K562 (cell line): ENCODE measurements around the gene LIN28B. TPM values are rescaled to one million over a fixed set of nuclear protein-coding genes. Genes with fewer than 3 reads are reported as not detected.

Source experiments
- ATAC-seq: fragments of 200-7000 bp; cut with Tn5 transposase; 3 replicates; pipeline ENCODE4 v1.9.1; 2020; ENCODE audit warnings: moderate library complexity
- BruUV-seq: library from RNA; stranded (reverse); fragments of 400-500 nt; replicated peaks from 2 replicates; lab custom pipeline; 2021; lab: Mats Ljungman, UMichigan
- CTCF ChIA-PET: fragments of 300-600 bp; formaldehyde crosslinking; extraction: SDS; loops from one replicate; lab custom pipeline; 2021; ENCODE audit warnings: low intra/inter-chr PET ratio; lab: Yijun Ruan, JAX
- POLR2A ChIA-PET: fragments of 300-600, 350-650 bp; sonication (Branson Sonifier 250); formaldehyde crosslinking; extraction: SDS; loops from one replicate; lab custom pipeline; 2021; ENCODE audit warnings: antibody characterized with exemption, inconsistent platforms; lab: Yijun Ruan, JAX
- DNase-seq, 4 experiments: peaks; one replicate each; pipeline versions ENCODE4 v3.0.0 to v3.0.0-alpha.2; 2011 to 2018; ENCODE audit warnings: low spot score in 3 of 4, mixed read lengths in 3 of 4; ENCODE audit errors: extremely low read depth in 1 of 4
- FAIRE-seq: peaks from 2 replicates; lab custom pipeline; 2011; peaks lifted over from hg19 to GRCh38; lab: Jason Lieb, UNC
- H2AFZ ChIP-seq: 2 replicates; pipeline ENCODE4 v1.6.0; 2011; ENCODE audit warnings: low read depth, low read length, control low read depth, inconsistent platforms
- H3K27ac ChIP-seq: fragments of 200-600 bp; 3 replicates; pipeline ENCODE4 v1.8.0; 2011; ENCODE audit warnings: low read depth, mild to moderate bottlenecking, control low read depth, inconsistent platforms, low read length, moderate library complexity, mixed read lengths; ENCODE audit errors: extremely low read depth
- H3K27me3 ChIP-seq, 2 experiments: fragments of 300-600 bp in 1 of 2; 2 replicates in 1 of 2; 3 replicates in 1 of 2; pipeline versions ENCODE4 v1.6.0 to v1.8.0; 2011; ENCODE audit warnings: inconsistent platforms in 2 of 2, low read length in 2 of 2, mild to moderate bottlenecking in 1 of 2, mixed read lengths in 1 of 2, moderate library complexity in 1 of 2; ENCODE audit not compliant: control insufficient read depth in 2 of 2, insufficient read depth in 2 of 2
- H3K36me3 ChIP-seq: fragments of 300-600 bp; 3 replicates; pipeline ENCODE4 v1.8.0; 2011; ENCODE audit warnings: mild to moderate bottlenecking, low read length, inconsistent platforms; ENCODE audit not compliant: control insufficient read depth, insufficient read depth
- H3K4me1 ChIP-seq, 2 experiments: fragments of 200-600 bp in 1 of 2; replicated peaks in 1 of 2; 2 replicates in 1 of 2; 3 replicates in 1 of 2; pipeline versions ENCODE4 v1.5.1 to v1.8.0; 2011; ENCODE audit warnings: inconsistent platforms in 2 of 2, low read length in 2 of 2, mild to moderate bottlenecking in 1 of 2, mixed read lengths in 1 of 2, moderate library complexity in 1 of 2; ENCODE audit not compliant: control insufficient read depth in 2 of 2, insufficient read depth in 2 of 2
- H3K4me2 ChIP-seq: 2 replicates; pipeline ENCODE4 v1.6.1; 2011; ENCODE audit warnings: low read length, control low read depth, inconsistent platforms, mixed read lengths; ENCODE audit not compliant: insufficient read depth
- H3K4me3 ChIP-seq: fragments of 200-600 bp; sonication (generic), shearing (Covaris generic); 2 replicates; pipeline ENCODE4 v1.5.1; 2016; ENCODE audit warnings: control low read depth, inconsistent platforms
- H3K79me2 ChIP-seq: fragments of 200-600 bp; 3 replicates; pipeline ENCODE4 v1.8.0; 2011; ENCODE audit warnings: low read length, inconsistent platforms; ENCODE audit not compliant: control insufficient read depth, insufficient read depth
- H3K9ac ChIP-seq, 2 experiments: 2 replicates each; pipeline versions ENCODE4 v1.6.0 to v1.6.1; 2011; ENCODE audit warnings: low read depth in 2 of 2, low read length in 2 of 2, control low read depth in 1 of 2, inconsistent platforms in 1 of 2, mild to moderate bottlenecking in 1 of 2, mixed read lengths in 1 of 2; ENCODE audit not compliant: insufficient read depth in 1 of 2
- H3K9me1 ChIP-seq: one replicate; pipeline ENCODE4 v1.6.0; 2011; ENCODE audit warnings: inconsistent platforms, mild to moderate bottlenecking, low read length, moderate library complexity; ENCODE audit not compliant: control insufficient read depth, insufficient read depth
- H3K9me3 ChIP-seq: replicated peaks from 2 replicates; pipeline ENCODE4 v1.5.1; 2011; ENCODE audit warnings: low read depth, low read length, inconsistent platforms; ENCODE audit not compliant: control insufficient read depth, insufficient read depth
- H4K20me1 ChIP-seq: replicated peaks from 2 replicates; pipeline ENCODE4 v1.6.1; 2011; ENCODE audit warnings: low read length, inconsistent platforms, mixed read lengths; ENCODE audit not compliant: control insufficient read depth, insufficient read depth
- ARNT ChIP-seq, 2 experiments: fragments of 450-650 bp; IDR thresholded peaks; 2 replicates each; pipeline ENCODE4 v1.6.1; 2016; ENCODE audit warnings: mild to moderate bottlenecking in 1 of 2
- LCOR ChIP-seq: sonication (generic); formaldehyde crosslinking; IDR thresholded peaks from 2 replicates; pipeline ENCODE4 v1.8.0; 2022; ENCODE audit warnings: mild to moderate bottlenecking, missing genetic modification reagents
- POLR3A ChIP-seq: IDR thresholded peaks from 2 replicates; pipeline ENCODE4 v1.6.1; 2011; ENCODE audit warnings: borderline replicate concordance, mild to moderate bottlenecking, moderate library complexity; ENCODE audit not compliant: insufficient read length, insufficient read depth; ENCODE audit errors: extremely low read depth
- PRPF4 ChIP-seq: fragments of 200-400 bp; formaldehyde crosslinking; IDR thresholded peaks from one replicate; pipeline ENCODE4 v1.6.1; 2017; ENCODE audit warnings: low read length, low read depth, mild to moderate bottlenecking; ENCODE audit not compliant: insufficient read depth, poor library complexity, severe bottlenecking
- RFX5 ChIP-seq: IDR thresholded peaks from 2 replicates; pipeline ENCODE4 v1.6.1; 2011; ENCODE audit warnings: low read depth, mild to moderate bottlenecking, improper control_type of control experiment, low read length
- SIX5 ChIP-seq, 2 experiments: IDR thresholded peaks; 2 replicates each; pipeline ENCODE4 v1.6.1; 2011; ENCODE audit warnings: low read length in 2 of 2, borderline replicate concordance in 1 of 2, low read depth in 1 of 2, mild to moderate bottlenecking in 1 of 2, moderate library complexity in 1 of 2; ENCODE audit not compliant: insufficient read depth in 1 of 2
- SMC3 ChIP-seq: conservative IDR thresholded peaks from 2 replicates; pipeline ENCODE4 v1.6.1; 2011; ENCODE audit warnings: low read depth, low read length, improper control_type of control experiment; ENCODE audit not compliant: insufficient read depth
- SUPT5H ChIP-seq: fragments of 450-650 bp; IDR thresholded peaks from 2 replicates; pipeline ENCODE4 v1.6.1; 2016
- WGBS: fragments of 100-300 bp; shearing (Covaris generic); methylation state at CpG from one replicate; pipeline ENCODE4 v1.1.6; 2016; ENCODE audit warnings: low coverage, mixed read lengths; ENCODE audit not compliant: insufficient coverage; ENCODE audit errors: missing lambda C conversion rate; 5-methylcytosine and 5-hydroxymethylcytosine counted together
- in situ Hi-C: fragments of 300-500 bp; cut with MboI; formaldehyde crosslinking; loops from 4 replicates; pipeline ENCODE4 v1.15.0; 2018; ENCODE audit warnings: inconsistent platforms, mixed read lengths
- intact Hi-C: fragments of 100-400 bp; cut with micrococcal nuclease; formaldehyde crosslinking; loops from 2 replicates; pipeline ENCODE4 v1.14.2; 2022
- polyA plus RNA-seq, 8 experiments: library from polyadenylated mRNA; depleted of rRNA in 4 of 8; stranded (reverse) in 5 of 8; unstranded in 3 of 8; fragments of >200 nt; fragmentation: Nextera tagmentation in 2 of 8; fragmentation: Illumina TruSeq in 1 of 8; extraction: Ambion mirVana in 2 of 8; extraction: Trizol in 1 of 8; gene quantifications; 2 replicates each; pipeline versions ENCODE4 v1.2.1 to v1.2.3, GENCODE V29; 2011 to 2014; ENCODE audit warnings: inconsistent platforms in 1 of 8, missing spikeins in 1 of 8
- total RNA-seq, 7 experiments: library from RNA; depleted of rRNA in 6 of 7; stranded (reverse); fragments of >200 nt in 6 of 7; fragmentation: Illumina TruSeq in 2 of 7; extraction: Trizol in 2 of 7; gene quantifications; 2 replicates each; pipeline versions ENCODE4 v1.2.1 to v1.2.3, GENCODE V29; 2011 to 2021; ENCODE audit warnings: low replicate concordance in 1 of 7
- TF ChIP-seq, protein P1 (sequence below): fragments of 250-450 bp; sonication (Bioruptor Pico); IDR thresholded peaks from 2 replicates; pipeline ENCODE4 v1.5.0; 2022; ENCODE audit warnings: mild to moderate bottlenecking
- TF ChIP-seq, protein P2 (sequence below), 3 experiments: fragments of 200-800 bp in 1 of 3; fragments of 250-450 bp in 1 of 3; fragments of 450-650 bp in 1 of 3; sonication (Bioruptor Pico) in 1 of 3; sonication (Bioruptor generic) in 1 of 3; formaldehyde crosslinking in 1 of 3; IDR thresholded peaks; 2 replicates each; pipeline versions ENCODE4 v1.6.1 to v1.8.0; 2016 to 2022; ENCODE audit warnings: mild to moderate bottlenecking in 2 of 3, missing genetic modification characterization in 2 of 3, missing compliant biosample characterization in 1 of 3, moderate library complexity in 1 of 3

The LIN28B gene
- total and polyA plus RNA-seq, 9 of the 15 experiments (the other 6 are each of a cell fraction or from before 2014, with no cell fraction given), result 20.9 to 77.3 (median 42.1) TPM

DNA sequence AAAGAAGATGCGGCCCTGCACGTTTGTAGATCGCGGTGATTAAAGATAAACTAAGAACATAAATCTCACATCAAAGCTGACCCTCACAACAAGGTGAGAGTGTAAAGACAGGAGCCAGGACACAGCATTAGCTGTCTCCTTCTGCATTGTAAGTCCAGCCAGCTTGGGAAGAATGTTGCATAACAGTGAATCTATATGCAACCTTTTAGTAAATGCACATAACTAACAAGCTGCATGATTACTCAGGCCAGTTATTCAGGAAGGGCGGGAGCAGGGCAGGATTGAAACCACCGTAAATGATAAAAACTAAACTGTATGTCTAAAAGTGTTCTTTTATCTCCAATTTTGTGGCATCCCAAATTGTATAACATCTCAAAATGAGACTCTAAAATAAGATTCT, 165.8 kb downstream of the LIN28B start:
- ChIA-PET POLR2A (interaction anchor here (0.8 to 1.2 kb wide), 2 partner anchors 8 to 232 kb away, joined by 3 to 4 read pairs; no protein-coding TSS in a partner anchor), CTCF (no interaction called here)
- H3K27me3 ChIP-seq, result peaks cover 17 to 18% of the 10 kb centered on the region in 2 experiments; a peak in 4 of 5 replicates
- no peaks in the 10 kb centered on the region for H3K4me1 ChIP-seq
- ATAC-seq, result no peak
- H3K79me2 ChIP-seq, result no peaks in the 10 kb centered on the region
- no peak overlapping the region for H3K4me3 ChIP-seq
- intact Hi-C loops (no loop called here), in situ Hi-C loops (no loop called here)
- no peak overlapping the region for H3K4me2 ChIP-seq
- no peak overlapping the region for H2AFZ ChIP-seq
- H3K9ac ChIP-seq, result no peak overlapping the region
- no TSS peak for BruUV-seq
- TF ChIP-seq SMC3, result no peak
- no peak for TF ChIP-seq LCOR (CRISPR knock-in tag)
- TF ChIP-seq ARNT (IDR thresholded peaks at IDR 0.05), result no peak
- no peak for TF ChIP-seq POLR3A
- no peak for TF ChIP-seq SIX5 (IDR thresholded peaks at IDR 0.05; ENCODE audit: borderline replicate concordance in 1 of 2, insufficient read depth in 1 of 2, low read depth in 1 of 2, low read length in 2 of 2)
- TF ChIP-seq, protein P1, sequence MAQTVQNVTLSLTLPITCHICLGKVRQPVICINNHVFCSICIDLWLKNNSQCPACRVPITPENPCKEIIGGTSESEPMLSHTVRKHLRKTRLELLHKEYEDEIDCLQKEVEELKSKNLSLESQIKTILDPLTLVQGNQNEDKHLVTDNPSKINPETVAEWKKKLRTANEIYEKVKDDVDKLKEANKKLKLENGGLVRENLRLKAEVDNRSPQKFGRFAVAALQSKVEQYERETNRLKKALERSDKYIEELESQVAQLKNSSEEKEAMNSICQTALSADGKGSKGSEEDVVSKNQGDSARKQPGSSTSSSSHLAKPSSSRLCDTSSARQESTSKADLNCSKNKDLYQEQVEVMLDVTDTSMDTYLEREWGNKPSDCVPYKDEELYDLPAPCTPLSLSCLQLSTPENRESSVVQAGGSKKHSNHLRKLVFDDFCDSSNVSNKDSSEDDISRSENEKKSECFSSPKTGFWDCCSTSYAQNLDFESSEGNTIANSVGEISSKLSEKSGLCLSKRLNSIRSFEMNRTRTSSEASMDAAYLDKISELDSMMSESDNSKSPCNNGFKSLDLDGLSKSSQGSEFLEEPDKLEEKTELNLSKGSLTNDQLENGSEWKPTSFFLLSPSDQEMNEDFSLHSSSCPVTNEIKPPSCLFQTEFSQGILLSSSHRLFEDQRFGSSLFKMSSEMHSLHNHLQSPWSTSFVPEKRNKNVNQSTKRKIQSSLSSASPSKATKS (CRISPR knock-in tag), result no peak
- TF ChIP-seq, protein P2, sequence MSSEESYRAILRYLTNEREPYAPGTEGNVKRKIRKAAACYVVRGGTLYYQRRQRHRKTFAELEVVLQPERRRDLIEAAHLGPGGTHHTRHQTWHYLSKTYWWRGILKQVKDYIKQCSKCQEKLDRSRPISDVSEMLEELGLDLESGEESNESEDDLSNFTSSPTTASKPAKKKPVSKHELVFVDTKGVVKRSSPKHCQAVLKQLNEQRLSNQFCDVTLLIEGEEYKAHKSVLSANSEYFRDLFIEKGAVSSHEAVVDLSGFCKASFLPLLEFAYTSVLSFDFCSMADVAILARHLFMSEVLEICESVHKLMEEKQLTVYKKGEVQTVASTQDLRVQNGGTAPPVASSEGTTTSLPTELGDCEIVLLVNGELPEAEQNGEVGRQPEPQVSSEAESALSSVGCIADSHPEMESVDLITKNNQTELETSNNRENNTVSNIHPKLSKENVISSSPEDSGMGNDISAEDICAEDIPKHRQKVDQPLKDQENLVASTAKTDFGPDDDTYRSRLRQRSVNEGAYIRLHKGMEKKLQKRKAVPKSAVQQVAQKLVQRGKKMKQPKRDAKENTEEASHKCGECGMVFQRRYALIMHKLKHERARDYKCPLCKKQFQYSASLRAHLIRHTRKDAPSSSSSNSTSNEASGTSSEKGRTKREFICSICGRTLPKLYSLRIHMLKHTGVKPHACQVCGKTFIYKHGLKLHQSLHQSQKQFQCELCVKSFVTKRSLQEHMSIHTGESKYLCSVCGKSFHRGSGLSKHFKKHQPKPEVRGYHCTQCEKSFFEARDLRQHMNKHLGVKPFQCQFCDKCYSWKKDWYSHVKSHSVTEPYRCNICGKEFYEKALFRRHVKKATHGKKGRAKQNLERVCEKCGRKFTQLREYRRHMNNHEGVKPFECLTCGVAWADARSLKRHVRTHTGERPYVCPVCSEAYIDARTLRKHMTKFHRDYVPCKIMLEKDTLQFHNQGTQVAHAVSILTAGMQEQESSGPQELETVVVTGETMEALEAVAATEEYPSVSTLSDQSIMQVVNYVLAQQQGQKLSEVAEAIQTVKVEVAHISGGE (CRISPR knock-in tag; IDR thresholded peaks at IDR 0.05), result no peak
- no peak for TF ChIP-seq RFX5
- TF ChIP-seq PRPF4, result no peak
- TF ChIP-seq SUPT5H, result no peak
- H3K9me1 ChIP-seq, result no peaks in the 10 kb centered on the region
- no peaks in the 10 kb centered on the region for H4K20me1 ChIP-seq
- no peaks in the 10 kb centered on the region for H3K9me3 ChIP-seq
- no peaks in the 10 kb centered on the region for H3K36me3 ChIP-seq
- H3K27ac ChIP-seq, result no peak overlapping the region
- 0% methylated on average over 6 of the region's 6 CpGs for WGBS
- no peak for DNase-seq
- FAIRE-seq, result no peak
